SK-N-SH (cell line): Measurements from ENCODE around the gene HOXB2. TPM values are rescaled to one million over a fixed set of nuclear protein-coding genes. Genes with fewer than 3 reads are reported as not detected.

ENCODE experiments used
- CTCF ChIA-PET: fragments of 300-600, 350-600 bp; formaldehyde crosslinking; extraction: SDS; loops from one replicate; lab custom pipeline; 2021; lab: Yijun Ruan, JAX
- POLR2A ChIA-PET: fragments of 350-600 bp; sonication (Branson Sonifier 250); formaldehyde crosslinking; extraction: SDS; loops from one replicate; lab custom pipeline; 2020; ENCODE audit warnings: antibody characterized with exemption, inconsistent platforms; lab: Yijun Ruan, JAX
- DNase-seq: peaks from one replicate; pipeline ENCODE4 v3.0.0; 2012
- H2AFZ ChIP-seq: fragments of 200-600 bp; sonication (generic); 2 replicates; pipeline ENCODE4 v1.8.1; 2016; ENCODE audit warnings: antibody characterized with exemption, mild to moderate bottlenecking, low read depth
- H3F3A ChIP-seq: fragments of 200-600 bp; sonication (generic); replicated peaks from 2 replicates; pipeline ENCODE3; 2016; ENCODE audit warnings: antibody characterized with exemption, mild to moderate bottlenecking; ENCODE audit not compliant: insufficient read depth
- H3K27ac ChIP-seq, 2 experiments: fragments of 200-500 bp in 1 of 2; fragments of 200-600 bp in 1 of 2; sonication (Bioruptor generic) in 1 of 2; sonication (generic), shearing (Covaris generic) in 1 of 2; 2 replicates each; pipeline versions ENCODE4 v1.5.1 to v1.6.1; 2014 to 2016; ENCODE audit warnings: low read depth in 2 of 2, inconsistent platforms in 1 of 2, low read length in 1 of 2, mild to moderate bottlenecking in 1 of 2, mixed read lengths in 1 of 2
- H3K27me3 ChIP-seq: fragments of 200-600 bp; sonication (generic), shearing (Covaris generic); 2 replicates; pipeline ENCODE4 v1.6.1; 2016; ENCODE audit warnings: mixed run types; ENCODE audit not compliant: insufficient read depth
- H3K36me3 ChIP-seq, 2 experiments: fragments of 200-500 bp in 1 of 2; fragments of 200-600 bp in 1 of 2; sonication (Bioruptor generic) in 1 of 2; sonication (generic) in 1 of 2; replicated peaks in 1 of 2; 2 replicates each; pipeline versions ENCODE3 to v1.5.1; 2014 to 2016; ENCODE audit warnings: low read length in 1 of 2, mild to moderate bottlenecking in 1 of 2; ENCODE audit not compliant: insufficient read depth in 2 of 2, control insufficient read depth in 1 of 2
- H3K4me1 ChIP-seq, 2 experiments: fragments of 200-500 bp in 1 of 2; fragments of 200-600 bp in 1 of 2; sonication (Bioruptor generic) in 1 of 2; sonication (generic), shearing (Covaris generic) in 1 of 2; 2 replicates each; pipeline versions ENCODE4 v1.5.1 to v1.6.1; 2014 to 2016; ENCODE audit warnings: low read depth in 1 of 2, low read length in 1 of 2, mixed run types in 1 of 2; ENCODE audit not compliant: insufficient read depth in 2 of 2, control insufficient read depth in 1 of 2
- H3K4me2 ChIP-seq: fragments of 200-600 bp; sonication (generic), shearing (Covaris generic); 2 replicates; pipeline ENCODE4 v1.6.1; 2017; ENCODE audit warnings: mixed run types
- H3K4me3 ChIP-seq, 2 experiments: fragments of 200-500 bp in 1 of 2; fragments of 200-600 bp in 1 of 2; sonication (Bioruptor generic) in 1 of 2; sonication (generic), shearing (Covaris generic) in 1 of 2; 2 replicates each; pipeline versions ENCODE4 v1.5.1 to v1.8.1; 2014 to 2016; ENCODE audit warnings: low read depth in 2 of 2, inconsistent platforms in 1 of 2, low read length in 1 of 2, mild to moderate bottlenecking in 1 of 2, mixed read lengths in 1 of 2, moderate library complexity in 1 of 2
- H3K79me2 ChIP-seq: fragments of 200-600 bp; sonication (generic); 2 replicates; pipeline ENCODE4 v1.8.1; 2017; ENCODE audit warnings: mild to moderate bottlenecking; ENCODE audit not compliant: insufficient read depth
- H3K9ac ChIP-seq: fragments of 200-600 bp; sonication (generic); 2 replicates; pipeline ENCODE4 v1.6.1; 2017; ENCODE audit warnings: mixed run types
- H3K9me2 ChIP-seq: fragments of 200-600 bp; sonication (generic); 2 replicates; pipeline ENCODE4 v1.6.1; 2017; ENCODE audit warnings: mixed run types
- H3K9me3 ChIP-seq: fragments of 200-600 bp; sonication (generic); 2 replicates; pipeline ENCODE4 v1.6.1; 2017; ENCODE audit warnings: mixed run types, mild to moderate bottlenecking, moderate library complexity
- H4K20me1 ChIP-seq: fragments of 200-600 bp; sonication (generic); 2 replicates; pipeline ENCODE4 v1.6.1; 2017; ENCODE audit warnings: mild to moderate bottlenecking, mixed run types; ENCODE audit not compliant: insufficient read depth
- EP300 ChIP-seq, 2 experiments: IDR thresholded peaks; 2 replicates each; pipeline versions ENCODE4 v1.4.0 to v1.6.1; 2012; ENCODE audit warnings: borderline replicate concordance in 1 of 2, low read depth in 1 of 2, low read length in 1 of 2
- EZH2phosphoT487 ChIP-seq: fragments of 200-600 bp; sonication (generic); IDR thresholded peaks from 2 replicates; pipeline ENCODE4 v1.6.1; 2017; ENCODE audit warnings: low read depth, mixed run types, mild to moderate bottlenecking, antibody characterized with exemption, moderate library complexity, borderline replicate concordance
- FOXJ3 ChIP-seq: sonication (generic); formaldehyde crosslinking; IDR thresholded peaks from 2 replicates; pipeline ENCODE4 v1.5.1; 2020; ENCODE audit warnings: mild to moderate bottlenecking, missing genetic modification reagents
- GABPA ChIP-seq: IDR thresholded peaks from 2 replicates; pipeline ENCODE4 v1.4.0; 2012; ENCODE audit warnings: low read depth, mild to moderate bottlenecking
- MAX ChIP-seq: IDR thresholded peaks from 2 replicates; pipeline ENCODE4 v1.4.0; 2012; ENCODE audit warnings: low read depth
- NFIC ChIP-seq: IDR thresholded peaks from 2 replicates; pipeline ENCODE4 v1.4.0; 2012; ENCODE audit warnings: borderline replicate concordance
- PBX3 ChIP-seq: IDR thresholded peaks from 2 replicates; pipeline ENCODE4; 2012
- RCOR1 ChIP-seq: fragments of 150-350 bp; IDR thresholded peaks from 2 replicates; pipeline ENCODE4 v1.6.1; 2017; ENCODE audit warnings: antibody characterized with exemption, low read length
- SIN3A ChIP-seq: IDR thresholded peaks from 2 replicates; pipeline ENCODE4 v1.6.1; 2012; ENCODE audit warnings: low read depth, mild to moderate bottlenecking, low read length, moderate library complexity, borderline replicate concordance
- TCF12 ChIP-seq: IDR thresholded peaks from 2 replicates; pipeline ENCODE4 v1.4.0; 2012
- TEAD4 ChIP-seq: IDR thresholded peaks from 2 replicates; pipeline ENCODE4 v1.4.0; 2012; ENCODE audit warnings: mild to moderate bottlenecking, borderline replicate concordance; ENCODE audit not compliant: insufficient read depth
- WGBS: methylation state at CpG from one replicate; pipeline ENCODE4 v1.1.6; 2017; ENCODE audit warnings: low lambda C conversion rate; 5-methylcytosine and 5-hydroxymethylcytosine counted together
- polyA plus RNA-seq, 3 experiments: library from polyadenylated mRNA; depleted of rRNA; stranded (reverse); fragments of >200 nt; gene quantifications; 2 replicates each; pipeline ENCODE4 v1.2.3, GENCODE V29; 2012

The HOXB2 gene
- polyA plus RNA-seq, 1 of the 3 experiments (the other 2 are of a cell fraction): 1.9 TPM

GRCh38 chr17:48502312-48502711 is 42.6 kb downstream of the HOXB2 start (continued):
- TF ChIP-seq GABPA: no peak

GRCh38 chr17:48500435-48501426 is 44.2 kb downstream of the HOXB2 start:
- 30% methylated on average over 12 of the region's 12 CpGs for WGBS
- Histone ChIP-seq H3K4me1 (no peaks in the 10 kb centered on the region), H4K20me1 (no peaks in the 10 kb centered on the region), H3K27me3 (peaks cover 52% of the 10 kb centered on the region), H3K79me2 (no peaks in the 10 kb centered on the region), H3K27ac (no peak overlapping the region), H3K36me3 (no peaks in the 10 kb centered on the region), H3K4me2 (no peak overlapping the region), H3K9me2 (no peaks in the 10 kb centered on the region), H3F3A (no peaks in the 10 kb centered on the region), H3K9ac (no peak overlapping the region), H3K4me3 (no peak overlapping the region), H3K9me3 (no peaks in the 10 kb centered on the region), H2AFZ (no peak overlapping the region)
- DNase-seq: no peak
- TF ChIP-seq TEAD4 (no peak), NFIC (0 out of 2 replicates have a peak, but pooled peaks have one; percentile 4), EZH2phosphoT487 (no peak), TCF12 (no peak)
- POLR2A ChIA-PET: no interaction called here
- CTCF ChIA-PET: interaction anchor here (0.6 to 1.5 kb wide), 2 partner anchors 92 to 612 kb away, joined by 3 read pairs; no protein-coding TSS in a partner anchor

GRCh38 chr17:48499735-48500434 is 45.0 kb downstream of the HOXB2 start:
- Histone ChIP-seq H3K79me2 (no peaks in the 10 kb centered on the region), H3K4me2 (no peak overlapping the region), H3K9me2 (no peaks in the 10 kb centered on the region), H3K27ac (no peak overlapping the region), H3K4me3 (no peak overlapping the region), H4K20me1 (no peaks in the 10 kb centered on the region), H3K9me3 (no peaks in the 10 kb centered on the region), H3K4me1 (no peaks in the 10 kb centered on the region), H3K27me3 (peaks cover 59% of the 10 kb centered on the region), H2AFZ (no peak overlapping the region), H3K9ac (no peak overlapping the region), H3K36me3 (no peaks in the 10 kb centered on the region), H3F3A (no peaks in the 10 kb centered on the region)
- ChIA-PET POLR2A (no interaction called here), CTCF (interaction anchor here (0.6 to 1.5 kb wide), 4 partner anchors 49 to 611 kb away, joined by 3 read pairs; no protein-coding TSS in a partner anchor)
- 33% methylated on average over 5 of the region's 5 CpGs for WGBS
- no peak for TF ChIP-seq SIN3A
- TF ChIP-seq TCF12: 0 out of 2 replicates have a peak, but pooled peaks have one; percentile 8
- no peak for TF ChIP-seq EP300 (IDR thresholded peaks at IDR 0.05; ENCODE audit: borderline replicate concordance in 1 of 2, low read depth in 1 of 2, low read length in 1 of 2)
- no peak for TF ChIP-seq MAX
- no peak for TF ChIP-seq RCOR1
- no peak for TF ChIP-seq FOXJ3
- peak; percentile 46 for TF ChIP-seq PBX3
- no peak for DNase-seq
